Uterus (tissue), 2 donors: ENCODE data around the gene CERS1.

Experiments
- CTCF ChIP-seq, 4 experiments: fragments of 200-600 bp in 2 of 4; fragments of 450-650 bp in 2 of 4; sonication (generic) in 2 of 4; IDR thresholded peaks; one replicate each; pipeline ENCODE4 v1.5.1; 2016 to 2019; ENCODE audit warnings: antibody characterized with exemption in 4 of 4, mild to moderate bottlenecking in 2 of 4, moderate library complexity in 1 of 4
- POLR2A ChIP-seq, 2 donors: fragments of 450-650 bp; IDR thresholded peaks; one replicate each; pipeline ENCODE4 v1.6.1; 2016; ENCODE audit warnings: antibody characterized with exemption in 2 of 2, mild to moderate bottlenecking in 1 of 2, moderate library complexity in 1 of 2

GRCh38 chr19:18889949-18890745, 5.8 kb downstream of the CERS1 start:
- TF ChIP-seq CTCF (IDR thresholded peaks at IDR 0.05) (no peak), POLR2A (IDR thresholded peaks at IDR 0.05) (no peak)
